Activated CD4-positive, alpha-beta T cell treated with anti-CD3 and anti-CD28 coated beads, Interleukin-2, amount 10 ng/mL, durations not matched to agents 7 days and 5 days (primary cell): ENCODE data around the gene RASGEF1B. TPM values are rescaled to one million over a fixed set of nuclear protein-coding genes. Genes with fewer than 3 reads are reported as not detected.

Experiments
- CTCF ChIA-PET: fragments of 350-600 bp; sonication (Branson Sonifier 250); formaldehyde crosslinking; loops from one replicate; lab custom pipeline; 2021; ENCODE audit warnings: antibody characterized with exemption; lab: Charles Lee
- POLR2A ChIA-PET: fragments of 350-600 bp; sonication (Branson Sonifier 250); formaldehyde crosslinking; loops from one replicate; lab custom pipeline; 2021; ENCODE audit warnings: antibody characterized with exemption; lab: Charles Lee
- DNase-seq: peaks from one replicate; pipeline ENCODE4 v3.0.0-alpha.2; 2020
- H3K27ac Mint-ChIP-seq: one replicate; pipeline ENCODE4 v1.8.0; 2021; ENCODE audit warnings: mild to moderate bottlenecking, moderate library complexity, mixed read lengths
- H3K27me3 Mint-ChIP-seq: one replicate; pipeline ENCODE4 v1.8.0; 2021; ENCODE audit warnings: mixed read lengths
- H3K36me3 Mint-ChIP-seq: one replicate; pipeline ENCODE4 v1.8.0; 2021; ENCODE audit warnings: low read depth, mixed read lengths
- H3K4me1 Mint-ChIP-seq: one replicate; pipeline ENCODE4 v1.8.0; 2021; ENCODE audit warnings: mixed read lengths
- H3K4me3 Mint-ChIP-seq: one replicate; pipeline ENCODE4 v1.8.0; 2021; ENCODE audit warnings: mild to moderate bottlenecking, moderate library complexity, mixed read lengths
- H3K9me3 Mint-ChIP-seq: one replicate; pipeline ENCODE4 v1.8.0; 2021; ENCODE audit warnings: mixed read lengths
- total RNA-seq, 2 experiments: library from RNA; stranded (reverse); gene quantifications; one replicate each; pipeline ENCODE4 v1.2.3, GENCODE V29; 2021

Gene RASGEF1B
- 1 to 10 TPM; 2.7 TPM for total RNA-seq

DNA sequence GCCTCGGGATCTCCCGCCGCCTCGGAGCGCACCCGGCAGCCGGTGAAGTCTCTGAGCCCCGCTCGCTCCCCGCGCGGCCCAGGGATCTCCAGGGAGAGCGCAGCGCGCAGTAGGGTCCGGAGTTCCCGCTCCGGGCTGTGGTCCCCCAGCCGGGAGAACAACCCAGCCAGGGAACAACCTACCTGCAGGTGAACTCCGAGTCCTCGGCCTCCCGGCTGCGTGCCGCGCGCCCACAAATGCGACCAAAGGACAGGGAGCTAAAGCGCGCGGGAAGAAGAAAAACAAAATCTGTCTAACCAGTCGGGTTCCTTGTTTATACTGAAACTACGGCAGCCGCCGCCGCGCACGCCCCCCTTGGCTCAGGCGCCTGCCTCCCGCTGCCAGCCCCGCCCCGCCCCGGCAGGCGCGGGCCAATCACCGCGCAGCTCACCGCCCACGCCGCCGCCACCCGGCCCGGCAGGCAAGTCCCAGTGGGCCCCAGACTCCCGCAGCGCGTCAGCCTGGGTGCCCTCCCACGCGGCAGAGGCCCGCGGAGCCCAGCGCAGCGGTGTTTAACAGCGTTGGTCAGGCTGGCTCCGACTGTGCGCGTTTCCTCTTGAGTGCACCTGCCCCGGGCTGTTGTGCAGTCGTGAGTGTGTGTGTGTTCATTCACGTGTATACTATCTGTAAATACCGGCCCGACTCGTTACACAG lies at the start of gene RASGEF1B:
Gene RASGEF1B (minus strand): TSS at position 320 of the 693 bp plus-strand sequence. CDS start 12,399 bp downstream, outside the sequence.
- Mint-ChIP-seq H3K36me3 (no peaks in the 10 kb centered on the region), H3K4me1 (peaks cover 27% of the 10 kb centered on the region), H3K27ac (peak within 1 kb of the TSS; percentile 85), H3K9me3 (no peaks in the 10 kb centered on the region), H3K27me3 (peaks cover 7% of the 10 kb centered on the region), H3K4me3 (peak within 1 kb of the TSS; percentile 85)
- peak; percentile 89 for DNase-seq
- ChIA-PET POLR2A (interaction anchor here (0.6 kb wide), 1 partner anchor 20 kb away, joined by 3 read pairs; no protein-coding TSS in a partner anchor), CTCF (interaction anchor here (0.9 to 3.4 kb wide), 10 partner anchors 10 to 892 kb away, joined by 3 to 9 read pairs (median 3); no protein-coding TSS in a partner anchor)

DNA sequence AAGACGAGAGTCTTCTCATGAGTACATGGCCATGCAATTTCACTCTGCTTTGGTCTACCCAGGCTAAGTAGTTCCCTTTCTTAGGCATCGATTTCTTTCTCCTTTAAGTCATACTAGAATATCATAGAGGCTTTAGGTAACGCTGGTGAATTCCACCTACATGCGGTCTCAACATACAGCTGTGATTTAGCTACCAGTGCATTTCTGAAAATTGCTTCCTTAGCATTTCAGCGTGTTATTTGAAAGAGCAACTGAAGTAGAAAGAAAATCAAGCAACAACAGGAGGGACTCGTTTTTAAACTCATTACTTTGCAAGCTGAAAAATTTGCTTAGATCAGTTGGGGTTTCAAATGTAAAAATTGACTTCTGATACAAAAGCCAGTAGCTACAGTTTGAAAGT lies 48.1 kb upstream of the RASGEF1B start:
- no peaks in the 10 kb centered on the region for H3K9me3 Mint-ChIP-seq
- no peak overlapping the region for H3K27ac Mint-ChIP-seq
- POLR2A ChIA-PET = no interaction called here
- CTCF ChIA-PET = interaction anchor here (1.6 kb wide), 1 partner anchor 21 kb away, joined by 3 read pairs; no protein-coding TSS in a partner anchor
- H3K27me3 Mint-ChIP-seq = no peaks in the 10 kb centered on the region
- no peak for DNase-seq
- no peak overlapping the region for H3K4me3 Mint-ChIP-seq
- H3K4me1 Mint-ChIP-seq = no peaks in the 10 kb centered on the region
- H3K36me3 Mint-ChIP-seq = no peaks in the 10 kb centered on the region

DNA sequence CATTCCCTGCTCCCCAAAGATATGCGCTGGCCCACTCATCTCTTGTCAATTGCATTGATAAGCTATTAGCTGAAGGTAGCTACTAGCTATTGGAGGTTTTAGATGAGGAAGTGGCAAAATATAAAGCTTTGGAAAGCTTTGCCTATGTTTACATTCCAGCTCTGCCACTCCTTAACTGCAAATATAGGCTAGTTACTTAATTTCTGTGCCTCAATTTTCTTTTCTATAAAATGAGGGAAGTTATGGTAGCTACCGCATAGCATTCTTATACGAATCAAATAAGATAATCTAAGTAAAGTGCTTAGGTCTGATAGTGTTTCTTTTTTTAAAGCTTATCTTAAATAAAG lies 47.7 kb upstream of the RASGEF1B start:
- Mint-ChIP-seq H3K4me1 (no peaks in the 10 kb centered on the region), H3K9me3 (no peaks in the 10 kb centered on the region), H3K27me3 (no peaks in the 10 kb centered on the region), H3K4me3 (no peak overlapping the region), H3K27ac (no peak overlapping the region), H3K36me3 (no peaks in the 10 kb centered on the region)
- ChIA-PET POLR2A (no interaction called here), CTCF (interaction anchor here (1.6 kb wide), 1 partner anchor 20 kb away, joined by 3 read pairs; no protein-coding TSS in a partner anchor)
- no peak for DNase-seq

DNA sequence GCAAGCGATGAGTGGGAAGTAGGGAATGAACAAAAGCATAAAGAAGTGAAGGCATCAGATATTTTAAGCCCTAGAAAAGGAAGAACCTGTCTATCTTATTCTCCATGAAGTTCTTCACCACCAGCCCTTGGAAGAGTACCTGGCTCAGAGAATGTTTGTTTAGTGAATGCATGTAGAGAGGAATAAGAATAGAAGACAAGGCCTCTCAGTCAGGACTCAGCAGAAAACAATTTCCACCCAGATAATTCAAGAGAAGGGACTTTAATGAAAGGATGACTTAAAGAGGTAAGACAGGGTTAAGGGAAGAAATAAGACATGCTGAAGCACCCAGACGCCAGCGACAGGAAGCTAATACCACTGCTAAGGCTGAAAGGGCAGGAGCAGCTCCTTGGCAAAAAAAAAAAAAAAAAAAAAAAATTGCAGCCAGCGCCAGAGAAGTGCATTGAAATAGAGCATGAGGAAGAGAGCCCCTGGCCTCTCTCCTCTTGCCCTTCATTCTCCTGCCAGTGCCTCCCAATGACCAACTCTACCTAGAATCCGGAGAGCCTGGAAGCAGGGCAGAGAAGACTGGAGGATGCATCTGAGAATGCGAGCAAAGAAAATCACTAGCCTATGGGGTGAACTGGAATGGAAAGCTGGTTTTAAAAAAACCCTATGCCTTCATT lies 47.2 kb upstream of the RASGEF1B start:
- H3K36me3 Mint-ChIP-seq = no peaks in the 10 kb centered on the region
- POLR2A ChIA-PET = no interaction called here
- no peaks in the 10 kb centered on the region for H3K4me1 Mint-ChIP-seq
- H3K9me3 Mint-ChIP-seq = no peaks in the 10 kb centered on the region
- H3K27me3 Mint-ChIP-seq = no peaks in the 10 kb centered on the region
- CTCF ChIA-PET = interaction anchor here (1.6 kb wide), 1 partner anchor 20 kb away, joined by 3 read pairs; no protein-coding TSS in a partner anchor
- H3K4me3 Mint-ChIP-seq = no peak overlapping the region
- H3K27ac Mint-ChIP-seq = no peak overlapping the region
- no peak for DNase-seq

DNA sequence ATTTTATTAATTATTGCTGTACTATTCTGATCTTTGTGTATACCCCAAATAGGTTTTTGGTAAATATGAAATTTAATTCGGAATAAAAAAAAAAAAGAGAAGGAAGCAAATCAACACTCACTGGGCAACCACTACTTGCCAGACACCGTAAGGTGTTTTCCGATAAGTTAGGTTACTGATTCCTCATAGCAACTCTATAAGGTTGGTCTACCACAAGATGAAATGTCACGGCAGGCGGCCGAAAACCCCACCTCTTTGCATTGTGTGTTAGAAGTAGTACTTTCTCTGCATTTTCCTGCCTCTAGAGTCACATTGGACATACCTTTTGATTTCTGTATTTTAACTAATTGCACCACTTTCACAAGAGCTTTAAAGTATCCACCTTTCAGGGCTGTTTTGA lies 44.5 kb upstream of the RASGEF1B start:
- ChIA-PET POLR2A (no interaction called here), CTCF (no interaction called here)
- H3K9me3 Mint-ChIP-seq = no peaks in the 10 kb centered on the region
- no peaks in the 10 kb centered on the region for H3K27me3 Mint-ChIP-seq
- no peaks in the 10 kb centered on the region for H3K36me3 Mint-ChIP-seq
- no peak overlapping the region for H3K4me3 Mint-ChIP-seq
- no peaks in the 10 kb centered on the region for H3K4me1 Mint-ChIP-seq
- DNase-seq = no peak
- H3K27ac Mint-ChIP-seq = no peak overlapping the region

DNA sequence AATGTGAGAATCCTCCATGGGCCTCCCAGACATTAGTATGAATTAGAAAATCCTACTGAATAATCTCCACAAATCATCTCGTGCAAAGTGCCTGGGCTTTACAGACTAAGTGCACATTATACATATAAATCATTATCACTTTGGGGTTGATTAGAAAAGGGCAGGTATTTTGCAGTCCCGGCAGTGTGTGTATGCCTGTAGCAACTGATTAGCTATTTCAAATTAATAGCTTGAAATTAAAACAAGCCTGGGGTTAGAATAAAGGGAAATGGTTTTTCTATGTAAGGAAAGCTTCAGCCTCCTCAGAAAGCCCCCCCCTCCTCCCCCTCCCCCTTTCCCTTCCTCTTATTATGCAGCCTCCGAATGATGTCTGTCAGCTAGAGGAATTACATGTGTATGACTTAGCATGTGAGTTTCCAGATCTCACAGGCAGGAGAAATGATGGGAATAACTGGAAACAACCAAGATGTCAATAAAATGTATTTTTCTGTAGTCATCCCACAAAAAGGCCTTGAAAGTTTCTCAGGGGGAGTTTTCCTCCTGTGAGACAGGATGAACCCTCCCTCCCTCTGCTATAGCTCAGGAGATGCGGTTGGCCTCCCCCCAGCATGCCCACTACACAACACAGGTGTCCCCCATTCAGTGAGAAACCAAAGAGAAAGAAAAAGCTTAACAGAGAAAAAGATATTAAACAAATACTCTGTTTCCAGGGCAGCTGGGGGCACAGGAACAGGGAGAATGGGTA lies 41.2 kb upstream of the RASGEF1B start:
- POLR2A ChIA-PET = no interaction called here

DNA sequence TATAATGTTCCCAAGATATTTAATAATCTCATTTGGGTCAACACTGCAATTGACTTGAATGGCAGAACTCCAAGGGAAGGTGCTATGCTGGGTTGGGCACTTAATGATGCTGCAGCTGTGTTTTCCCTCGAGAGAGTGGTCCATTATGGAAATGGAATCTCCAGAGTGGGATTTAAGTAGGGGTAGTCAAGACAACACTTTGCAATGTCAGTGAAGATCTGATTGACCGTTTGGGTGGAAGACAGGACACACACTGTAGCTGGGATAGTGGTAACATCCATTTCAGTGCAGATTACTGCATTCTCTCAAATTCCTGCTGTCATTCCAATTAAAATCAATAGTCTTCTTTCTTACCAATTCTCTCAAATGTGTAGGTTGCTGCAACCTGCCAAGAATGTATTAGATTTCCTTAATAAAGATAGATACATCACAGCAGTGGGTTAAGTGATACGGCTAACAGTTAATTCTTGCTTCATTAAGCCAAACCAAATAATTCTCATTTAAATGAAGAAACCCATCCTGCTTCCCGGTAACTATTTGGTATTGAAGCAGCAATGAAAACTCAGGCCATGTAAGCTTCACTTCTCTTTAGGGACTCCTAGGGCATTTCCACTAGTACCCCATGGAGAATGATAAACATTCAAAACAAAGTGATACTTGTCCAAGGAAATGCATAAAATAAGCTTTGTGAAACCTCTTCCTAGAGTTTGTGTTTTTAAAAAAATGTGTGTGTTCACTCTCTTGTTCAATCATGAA lies 40.5 kb upstream of the RASGEF1B start:
- H3K4me3 Mint-ChIP-seq = no peak overlapping the region
- no peaks in the 10 kb centered on the region for H3K36me3 Mint-ChIP-seq
- H3K27ac Mint-ChIP-seq = no peak overlapping the region
- ChIA-PET CTCF (no interaction called here), POLR2A (no interaction called here)
- no peak for DNase-seq
- H3K27me3 Mint-ChIP-seq = no peaks in the 10 kb centered on the region
- H3K4me1 Mint-ChIP-seq = peaks cover 9% of the 10 kb centered on the region
- no peaks in the 10 kb centered on the region for H3K9me3 Mint-ChIP-seq

More for the DNA sequence above, 41.2 kb upstream of the RASGEF1B start:
- CTCF ChIA-PET = interaction anchor here (1.6 kb wide), 1 partner anchor 28 kb away, joined by 4 read pairs; no protein-coding TSS in a partner anchor
- Mint-ChIP-seq H3K27me3 (no peaks in the 10 kb centered on the region), H3K9me3 (no peaks in the 10 kb centered on the region), H3K27ac (no peak overlapping the region), H3K4me3 (no peak overlapping the region), H3K36me3 (no peaks in the 10 kb centered on the region), H3K4me1 (peaks cover 9% of the 10 kb centered on the region)
- no peak for DNase-seq

DNA sequence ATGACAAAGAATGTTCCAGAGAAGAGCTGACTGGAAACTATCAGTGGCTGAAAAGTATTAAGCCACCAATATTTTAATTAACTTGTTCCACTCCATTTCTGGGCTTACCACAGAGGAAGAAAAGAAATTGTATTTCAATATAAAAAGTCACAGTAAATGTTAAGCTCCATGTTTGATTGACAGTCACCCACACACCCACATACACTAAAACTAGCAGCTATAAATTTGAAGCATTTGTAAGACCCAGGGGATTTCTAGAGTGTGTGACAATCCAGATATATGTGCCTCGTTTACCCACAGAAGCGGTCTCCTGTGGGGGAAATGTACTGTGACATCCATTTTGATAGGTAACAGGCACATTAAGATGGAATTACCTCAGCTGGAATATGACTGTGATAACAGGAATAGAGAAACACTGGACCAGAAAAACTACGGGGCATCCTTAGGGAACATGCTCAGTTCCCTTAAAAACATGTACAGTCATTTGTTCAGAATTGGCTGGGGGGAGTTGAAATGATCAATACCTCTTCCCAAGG lies 39.0 kb upstream of the RASGEF1B start:
- POLR2A ChIA-PET = no interaction called here

DNA sequence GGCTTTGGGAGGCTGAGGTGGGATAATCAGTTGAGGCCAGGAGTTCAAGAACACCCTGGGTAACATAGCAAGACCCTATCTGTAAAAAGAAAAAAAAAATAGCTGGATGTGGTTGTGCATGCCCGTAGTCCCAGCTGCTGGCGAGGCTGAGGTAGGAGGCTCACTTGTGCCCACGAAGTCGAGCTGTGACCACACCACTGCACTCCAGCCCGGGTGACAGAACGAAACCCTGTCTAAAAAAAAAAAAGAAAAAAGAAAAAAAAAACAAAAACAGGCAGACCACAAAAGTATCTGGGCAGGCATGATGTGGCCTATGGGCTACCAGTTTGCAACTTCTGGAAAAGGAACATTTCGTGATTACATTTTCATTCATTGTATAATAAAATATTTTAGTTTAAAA lies 38.1 kb upstream of the RASGEF1B start:
- DNase-seq = no peak
- Mint-ChIP-seq H3K27me3 (no peaks in the 10 kb centered on the region), H3K4me3 (no peak overlapping the region), H3K36me3 (no peaks in the 10 kb centered on the region), H3K9me3 (no peaks in the 10 kb centered on the region), H3K4me1 (peaks cover 28% of the 10 kb centered on the region), H3K27ac (no peak overlapping the region)
- ChIA-PET POLR2A (no interaction called here), CTCF (interaction anchor here (0.9 to 1.0 kb wide), 3 partner anchors 13 to 16 kb away, joined by 3 read pairs; no protein-coding TSS in a partner anchor)

More for the DNA sequence above, 39.0 kb upstream of the RASGEF1B start:
- Mint-ChIP-seq H3K9me3 (no peaks in the 10 kb centered on the region), H3K4me3 (no peak overlapping the region), H3K36me3 (no peaks in the 10 kb centered on the region), H3K4me1 (peaks cover 19% of the 10 kb centered on the region), H3K27ac (no peak overlapping the region), H3K27me3 (no peaks in the 10 kb centered on the region)
- DNase-seq = no peak
- CTCF ChIA-PET = interaction anchor here (1.0 kb wide), 2 partner anchors 14 to 16 kb away, joined by 3 read pairs; no protein-coding TSS in a partner anchor

DNA sequence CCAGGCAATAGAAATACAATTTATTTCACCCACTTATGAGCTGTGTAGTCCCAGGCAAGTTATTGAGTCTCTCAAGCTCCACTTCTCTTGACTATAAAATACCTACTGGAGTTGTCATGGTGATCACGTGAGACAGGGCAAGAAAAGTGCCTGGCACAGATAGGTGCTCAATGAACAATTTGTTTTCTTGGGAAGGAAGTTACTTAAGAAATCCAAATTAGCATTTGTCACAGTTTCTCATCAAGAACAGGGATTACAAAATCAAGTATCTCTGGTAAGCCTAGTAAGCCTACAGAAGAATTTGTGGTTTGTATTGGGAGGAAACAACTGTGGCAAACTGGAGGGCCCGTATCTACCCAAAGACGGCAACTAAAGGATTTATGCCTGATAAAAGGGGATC lies 37.5 kb upstream of the RASGEF1B start:
- H3K4me1 Mint-ChIP-seq = peaks cover 35% of the 10 kb centered on the region
- no peaks in the 10 kb centered on the region for H3K36me3 Mint-ChIP-seq
- no peak overlapping the region for H3K27ac Mint-ChIP-seq
- ChIA-PET CTCF (interaction anchor here (0.6 to 0.9 kb wide), 2 partner anchors 14 to 15 kb away, joined by 3 read pairs; no protein-coding TSS in a partner anchor), POLR2A (interaction anchor here (0.7 kb wide), 1 partner anchor 521 kb away, joined by 3 read pairs; no protein-coding TSS in a partner anchor)
- H3K9me3 Mint-ChIP-seq = no peaks in the 10 kb centered on the region
- no peak overlapping the region for H3K4me3 Mint-ChIP-seq
- no peak for DNase-seq
- H3K27me3 Mint-ChIP-seq = no peaks in the 10 kb centered on the region

DNA sequence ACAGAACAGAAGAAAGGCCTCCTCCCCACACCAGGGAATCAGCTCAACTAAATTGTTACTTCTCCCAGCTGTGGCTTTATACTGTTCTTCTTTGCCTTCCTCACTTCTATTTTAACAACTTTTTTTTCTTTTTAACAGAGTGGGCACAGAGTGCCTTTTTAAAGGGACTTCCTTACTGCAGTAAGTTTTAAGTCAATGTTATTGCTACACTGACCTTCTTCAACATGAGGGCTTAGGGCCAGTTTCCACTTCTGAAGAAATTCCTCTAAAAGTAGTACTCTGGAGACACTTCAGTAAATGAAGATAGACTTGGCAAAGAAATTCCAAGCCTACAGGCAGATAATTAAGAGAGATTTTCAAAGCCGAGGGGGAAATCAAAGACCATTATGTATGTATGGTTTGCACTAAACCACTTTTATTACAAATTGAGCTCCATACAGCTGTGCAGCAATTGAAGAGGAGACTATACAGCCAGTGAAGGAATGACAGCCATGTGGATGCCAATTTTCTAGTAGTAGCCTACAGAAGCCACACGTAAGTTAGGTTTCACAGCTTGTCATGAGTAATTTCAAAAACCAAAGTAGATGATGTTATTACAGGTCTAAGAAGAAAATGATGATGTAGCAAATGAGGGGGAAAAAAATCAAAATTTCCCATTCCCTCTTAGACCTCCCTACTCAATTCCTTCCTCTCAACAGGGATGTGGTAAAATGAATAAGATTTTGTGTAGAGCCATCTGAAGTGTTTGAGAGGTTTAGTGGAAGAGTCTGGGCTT lies 36.9 kb upstream of the RASGEF1B start:
- Mint-ChIP-seq H3K27me3 (no peaks in the 10 kb centered on the region), H3K4me1 (peaks cover 38% of the 10 kb centered on the region), H3K4me3 (no peak overlapping the region), H3K36me3 (no peaks in the 10 kb centered on the region), H3K9me3 (no peaks in the 10 kb centered on the region), H3K27ac (no peak overlapping the region)
- DNase-seq = no peak
- ChIA-PET POLR2A (interaction anchor here (0.7 kb wide), 1 partner anchor 521 kb away, joined by 3 read pairs; no protein-coding TSS in a partner anchor), CTCF (interaction anchor here (0.6 to 0.9 kb wide), 2 partner anchors 14 to 16 kb away, joined by 3 read pairs; no protein-coding TSS in a partner anchor)
